Measurements from ENCODE around the gene SIPA1L3.

Gene SIPA1L3

DNA sequence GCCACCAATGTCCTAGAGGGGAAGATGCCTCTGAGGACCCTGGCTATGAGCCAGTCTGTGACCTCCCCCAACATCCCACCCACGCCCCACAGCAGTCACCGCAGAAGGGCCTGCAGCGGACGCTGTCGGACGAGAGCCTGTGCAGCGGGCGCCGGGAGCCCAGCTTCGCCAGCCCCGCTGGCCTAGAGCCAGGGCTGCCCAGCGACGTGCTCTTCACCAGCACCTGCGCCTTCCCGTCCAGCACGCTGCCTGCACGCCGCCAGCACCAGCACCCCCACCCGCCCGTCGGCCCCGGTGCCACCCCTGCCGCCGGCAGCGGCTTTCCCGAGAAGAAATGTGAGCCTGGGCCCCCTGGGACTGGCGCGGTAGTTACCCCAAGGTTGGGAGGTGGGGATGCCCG lies 286.4 kb downstream of the SIPA1L3 start:
- DNase-seq (ENCODE audit: low read depth in 2 of 2), result no peak

DNA sequence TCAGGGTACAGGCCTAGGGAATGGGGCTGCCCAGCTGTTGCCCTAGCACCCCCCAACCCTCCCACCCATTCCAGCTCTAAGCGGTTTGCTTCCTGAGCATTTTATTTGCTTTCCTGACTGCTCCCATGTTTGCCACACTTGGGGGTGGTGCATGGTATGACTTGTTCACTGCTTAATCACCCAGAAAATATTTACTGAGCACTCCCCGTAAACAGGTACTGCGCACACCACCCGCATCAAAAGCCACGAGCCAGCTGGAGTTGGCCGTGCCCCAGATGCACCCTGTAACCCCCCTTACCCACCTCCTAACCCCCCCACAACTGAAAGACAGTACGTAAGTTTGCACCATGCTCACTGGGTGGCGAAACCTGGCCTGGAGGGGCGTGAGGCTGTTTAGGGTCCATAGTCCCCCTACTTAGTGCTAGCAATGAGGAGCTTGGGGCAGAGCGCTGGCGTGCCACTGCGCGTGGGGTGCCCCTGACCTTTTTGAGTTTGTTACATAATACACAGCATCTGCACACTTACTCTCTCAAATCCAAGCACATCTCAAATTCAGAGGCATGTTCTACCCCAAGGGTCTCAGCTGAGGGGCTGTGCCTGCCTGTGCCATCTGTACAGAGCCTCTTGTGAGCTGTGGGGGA lies 287.2 kb downstream of the SIPA1L3 start:
- DNase-seq (ENCODE audit: low read depth in 2 of 2), result no peak

DNA sequence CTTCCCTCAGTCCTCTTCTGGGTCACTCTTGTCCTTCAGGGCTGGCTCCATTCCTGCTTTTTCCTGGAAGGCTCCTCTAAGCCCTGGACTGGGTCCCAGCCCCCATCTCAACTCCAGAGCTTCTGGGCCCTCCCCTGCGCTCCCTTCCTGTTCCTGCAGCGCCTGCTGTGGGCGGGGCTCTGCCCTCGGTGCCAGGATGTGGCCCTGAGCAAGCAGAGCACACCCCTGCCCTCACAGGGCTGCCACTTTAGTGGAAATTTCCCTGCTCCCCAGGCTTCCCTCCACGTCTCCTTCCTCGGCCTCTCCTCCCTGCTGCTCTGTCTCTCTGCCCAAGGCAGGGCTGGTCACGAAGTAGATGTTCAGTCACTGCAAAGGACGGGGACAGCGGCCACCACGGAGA lies 288.2 kb downstream of the SIPA1L3 start:
- no peak for DNase-seq (ENCODE audit: low read depth in 2 of 2)

DNA sequence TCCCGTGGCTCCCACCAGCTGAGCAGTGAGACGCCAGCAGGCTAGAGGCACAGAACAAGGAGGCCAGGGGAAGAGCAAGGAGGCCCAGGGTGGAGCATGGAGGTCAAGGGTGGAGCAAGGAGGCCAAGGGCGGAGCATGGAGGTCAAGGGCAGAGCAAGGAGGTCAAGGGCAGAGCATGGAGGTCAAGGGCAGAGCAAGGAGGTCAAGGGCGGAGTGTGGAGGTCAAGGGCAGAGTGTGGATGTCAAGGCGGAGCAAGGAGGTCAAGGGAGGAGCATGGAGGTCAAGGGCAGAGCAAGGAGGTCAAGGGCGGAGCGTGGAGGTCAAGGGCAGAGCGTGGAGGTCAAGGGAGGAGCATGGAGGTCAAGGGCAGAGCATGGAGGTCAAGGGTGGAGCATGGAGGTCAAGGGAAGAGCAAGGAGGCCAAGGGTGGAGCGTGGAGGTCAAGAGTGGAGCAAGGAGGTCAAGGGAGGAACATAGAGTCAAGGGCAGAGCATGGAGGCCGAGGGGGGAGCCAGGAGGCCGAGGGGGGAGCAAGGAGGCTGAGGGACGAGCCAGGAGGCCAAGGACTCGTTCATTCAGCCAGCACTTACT lies 289.3 kb downstream of the SIPA1L3 start:
- DNase-seq (ENCODE audit: low read depth in 2 of 2), result no peak

DNA sequence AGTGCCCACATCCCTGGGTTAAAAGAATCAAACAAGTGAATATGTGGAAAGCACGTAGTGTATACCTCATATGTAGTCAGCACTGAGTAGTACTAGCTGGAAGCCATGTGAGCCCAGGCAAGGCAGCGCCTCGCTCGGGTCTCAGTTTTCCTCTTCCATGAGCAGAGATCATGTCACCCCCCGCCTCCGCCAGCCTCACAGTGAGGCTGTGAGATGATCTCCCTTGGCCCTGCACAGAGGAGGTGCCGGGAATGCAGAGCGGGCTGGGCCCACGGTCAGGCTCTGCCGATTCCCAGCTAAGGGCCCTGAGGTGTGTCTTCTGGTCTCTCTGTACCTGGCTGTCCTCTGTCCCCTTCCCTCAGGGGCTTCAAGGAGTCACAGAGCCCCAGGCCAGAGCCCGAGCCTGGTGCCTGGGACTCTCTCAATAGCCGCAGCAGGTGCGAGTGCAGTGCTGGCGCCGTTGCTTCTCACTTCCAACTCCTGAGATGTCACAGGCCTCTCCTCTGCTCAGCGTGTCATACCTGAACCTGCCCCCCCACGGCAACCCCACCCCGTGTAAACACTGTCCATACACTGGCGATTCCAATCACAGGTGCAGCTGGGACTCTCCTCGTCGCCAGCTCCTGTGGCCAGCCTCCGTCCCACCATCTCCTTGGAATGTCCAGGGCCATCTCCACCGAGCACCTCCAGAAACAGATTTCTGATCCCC lies 290.1 kb downstream of the SIPA1L3 start:
- no peak for DNase-seq (ENCODE audit: low read depth in 2 of 2)

DNA sequence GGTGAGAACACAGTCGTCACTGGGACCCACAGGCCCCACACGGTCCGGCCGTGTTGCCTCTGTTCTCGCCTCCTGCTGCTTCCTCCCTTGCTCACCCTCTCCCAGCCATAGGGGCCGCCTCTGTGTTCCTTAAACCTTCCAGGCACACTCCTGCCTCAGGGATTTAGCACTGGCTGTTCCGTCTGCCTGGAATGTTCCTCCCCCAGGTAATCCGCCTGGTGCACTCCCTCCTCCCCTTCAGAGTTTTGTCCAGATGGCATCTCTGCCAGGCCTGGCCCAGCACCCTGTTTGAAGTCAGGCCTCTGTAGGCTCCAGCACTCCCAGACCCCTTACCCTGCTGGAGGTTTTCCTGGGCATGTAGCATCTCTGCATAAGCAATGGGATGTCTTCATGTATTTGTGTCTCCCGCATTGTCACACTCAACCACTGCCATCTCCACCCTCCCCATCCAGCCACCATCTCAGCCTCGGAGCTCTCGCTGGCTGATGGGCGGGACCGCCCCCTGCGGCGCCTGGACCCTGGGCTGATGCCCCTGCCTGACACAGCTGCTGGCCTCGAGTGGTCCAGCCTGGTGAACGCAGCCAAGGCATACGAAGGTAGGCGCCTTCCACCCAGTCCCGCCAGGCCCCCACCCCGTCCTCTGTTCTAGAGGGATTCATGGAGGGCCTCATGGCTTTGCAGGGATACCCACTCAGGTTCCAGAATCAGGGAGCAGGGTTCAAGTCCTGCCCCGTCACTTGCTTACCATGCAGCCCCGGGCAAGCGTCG lies 291.1 kb downstream of the SIPA1L3 start:
- no peak for DNase-seq (ENCODE audit: low read depth in 2 of 2)

DNA sequence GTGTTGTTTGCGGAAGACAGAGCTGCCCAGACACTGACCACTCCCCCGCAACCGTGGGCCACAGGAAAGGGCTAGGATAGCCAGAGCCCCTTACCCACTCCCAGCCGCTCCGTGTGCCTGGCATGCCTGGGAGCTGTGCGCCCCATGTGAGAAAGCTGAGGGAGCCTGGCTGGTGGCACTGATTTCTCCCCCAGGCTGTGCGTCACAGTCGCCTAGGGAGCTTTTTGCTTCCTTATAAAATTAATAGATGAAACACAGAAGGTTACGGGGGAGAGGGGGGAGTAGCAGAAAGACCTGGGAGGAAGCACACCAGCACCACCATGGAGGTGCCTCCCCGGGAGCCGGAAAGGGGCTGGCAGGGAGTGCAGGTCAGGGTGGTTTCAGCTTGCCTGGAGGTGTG lies 292.3 kb downstream of the SIPA1L3 start:
- no peak for DNase-seq (ENCODE audit: low read depth in 2 of 2)

DNA sequence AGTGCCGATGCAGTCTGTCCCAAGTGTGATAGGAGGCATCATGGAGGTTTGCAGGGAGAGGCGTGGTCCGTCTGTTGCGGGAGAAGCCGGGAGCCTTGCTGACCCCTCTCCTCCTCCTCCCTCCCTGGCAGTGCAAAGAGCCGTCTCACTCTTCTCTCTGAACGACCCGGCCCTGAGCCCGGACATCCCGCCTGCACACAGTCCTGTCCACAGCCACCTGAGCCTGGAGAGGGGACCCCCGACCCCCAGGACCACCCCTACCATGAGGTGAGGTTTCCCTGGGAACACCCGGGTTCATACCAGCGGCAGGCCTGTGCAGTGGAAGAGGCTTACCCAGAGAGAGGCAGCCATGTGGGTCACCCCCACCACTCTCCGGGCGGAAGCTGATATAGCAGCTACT lies 294.7 kb downstream of the SIPA1L3 start:
- DNase-seq (ENCODE audit: low read depth in 2 of 2), result no peak

DNA sequence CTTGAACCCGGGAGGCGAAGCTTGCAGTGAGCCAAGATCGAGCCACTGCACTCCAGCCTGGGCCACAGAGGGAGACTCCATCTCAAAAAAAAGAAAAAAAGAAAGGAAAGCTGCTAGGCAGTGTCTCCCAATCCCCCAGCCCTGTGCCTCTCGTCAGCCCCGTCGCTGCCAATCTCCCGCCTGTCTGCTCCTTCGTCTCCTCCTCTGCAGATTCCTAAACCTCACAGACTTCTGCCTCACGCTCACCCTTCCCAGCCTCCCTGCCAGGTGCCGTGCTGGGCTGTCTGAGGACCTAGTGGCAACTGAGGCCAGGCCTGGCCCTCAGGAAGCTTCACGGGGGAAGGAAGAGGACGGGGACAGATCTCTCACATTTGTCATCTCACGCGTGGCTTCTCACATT lies 295.5 kb downstream of the SIPA1L3 start:
- no peak for DNase-seq (ENCODE audit: low read depth in 2 of 2)

DNA sequence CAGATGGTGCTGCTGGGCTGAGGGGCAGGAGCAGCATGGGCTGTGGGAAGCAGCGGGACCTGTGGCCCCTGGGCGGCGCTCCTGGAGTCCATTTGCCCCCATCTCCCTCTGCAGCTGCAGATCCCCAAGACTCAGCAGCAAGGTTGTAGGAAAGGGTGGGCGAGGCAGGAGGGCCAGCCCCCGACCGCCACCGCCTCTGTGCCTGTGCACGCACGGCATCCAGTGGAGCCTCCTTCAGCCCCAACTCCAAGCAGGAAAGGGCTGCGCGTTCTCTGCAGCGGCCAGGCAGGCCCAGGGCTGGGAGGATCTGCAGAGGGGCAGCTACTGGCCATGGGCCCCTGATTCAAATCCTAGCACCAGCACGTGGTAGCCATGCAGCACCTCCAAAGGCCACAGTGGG lies 296.2 kb downstream of the SIPA1L3 start:
- DNase-seq (ENCODE audit: low read depth in 2 of 2), result no peak

DNA sequence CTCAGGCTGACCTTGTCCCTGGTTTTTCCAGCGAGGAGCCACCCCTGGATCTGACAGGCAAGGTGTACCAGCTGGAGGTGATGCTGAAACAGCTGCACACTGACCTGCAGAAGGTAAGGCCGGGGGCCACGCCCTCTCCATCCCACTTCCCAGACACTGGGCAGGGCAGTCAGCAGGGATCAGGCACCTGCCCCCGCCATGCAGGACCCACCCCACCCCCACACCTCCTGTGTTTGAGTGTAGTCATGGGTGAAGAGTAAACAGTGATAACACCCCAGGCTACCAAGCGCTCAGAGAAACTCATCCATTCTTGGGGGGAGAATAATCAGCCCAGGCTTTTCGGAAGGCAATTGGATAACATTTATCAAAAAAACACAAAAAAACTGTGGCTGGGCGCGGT lies 297.1 kb downstream of the SIPA1L3 start:
- no peak for DNase-seq (ENCODE audit: low read depth in 2 of 2)

DNA sequence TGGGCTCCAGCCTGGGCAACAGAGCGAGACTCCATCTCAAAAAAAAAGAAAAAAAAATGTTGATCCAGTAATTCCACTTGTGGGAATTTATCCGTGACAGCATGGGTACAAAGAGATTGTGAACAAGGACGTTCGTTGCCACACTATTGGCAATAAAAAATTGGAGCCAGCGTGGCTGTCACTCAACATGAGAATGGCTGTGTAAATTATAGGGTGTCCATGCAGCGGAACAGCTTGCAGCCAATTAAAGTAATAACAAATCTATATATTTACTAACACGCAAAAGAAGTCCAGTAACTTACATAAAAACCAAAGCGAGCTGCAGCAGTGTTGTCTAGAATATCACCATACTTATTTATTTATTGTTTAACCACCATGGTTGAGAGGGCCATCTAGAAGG lies 297.7 kb downstream of the SIPA1L3 start:
- no peak for DNase-seq (ENCODE audit: low read depth in 2 of 2)

DNA sequence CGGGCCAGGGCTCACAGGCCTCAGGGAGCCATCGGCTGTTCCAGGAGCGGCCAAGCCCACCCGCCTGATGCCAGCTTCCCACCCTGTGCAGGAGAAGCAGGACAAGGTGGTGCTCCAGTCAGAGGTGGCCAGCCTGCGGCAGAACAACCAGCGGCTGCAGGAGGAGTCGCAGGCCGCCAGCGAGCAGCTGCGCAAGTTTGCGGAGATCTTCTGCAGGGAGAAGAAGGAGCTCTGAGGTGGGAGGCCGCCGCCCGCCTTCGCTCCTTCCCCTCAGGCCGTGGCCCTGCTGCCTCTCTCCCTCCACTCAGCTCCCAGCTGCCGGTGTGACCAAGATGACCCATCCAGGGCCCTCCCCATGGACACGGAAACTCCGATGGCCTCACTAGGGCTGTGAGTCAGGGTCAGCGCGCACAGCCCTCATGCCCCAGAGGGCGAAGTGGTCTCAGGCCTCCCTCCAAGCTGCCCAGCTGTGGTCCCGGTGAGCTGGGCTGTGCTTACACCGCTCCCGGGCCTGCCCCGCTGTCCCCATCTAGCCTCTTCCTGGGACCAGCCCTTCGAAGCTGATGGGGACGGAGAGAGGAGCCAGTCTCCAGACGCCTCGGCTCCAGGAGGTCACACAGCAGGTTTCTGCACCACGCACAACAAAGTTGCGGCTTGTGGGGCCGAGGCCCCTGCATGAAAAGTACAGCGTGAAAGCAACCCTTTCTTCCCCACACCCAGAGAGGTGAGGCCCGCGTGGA lies 299.2 kb downstream of the SIPA1L3 start:
- no peak for DNase-seq (ENCODE audit: low read depth in 2 of 2)

DNA sequence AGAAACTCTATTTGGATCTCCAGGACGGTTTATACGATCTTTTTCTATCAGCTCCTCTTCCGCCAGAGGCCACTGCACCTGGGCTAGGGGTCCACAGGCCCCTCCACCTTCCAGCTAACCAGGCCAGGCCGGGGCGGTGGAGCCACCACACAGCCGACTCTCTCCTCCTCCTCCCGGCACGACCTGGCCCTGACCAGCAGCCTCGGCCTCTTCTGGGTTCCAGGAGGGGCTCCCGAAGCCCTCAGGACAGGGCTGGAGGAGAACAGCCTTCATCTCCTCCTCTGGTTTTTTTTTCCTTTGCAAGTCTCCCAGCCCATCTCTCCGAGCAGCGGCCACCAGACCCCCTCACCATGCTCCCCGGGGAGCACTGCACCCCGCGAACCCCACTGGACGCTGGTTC lies 299.9 kb downstream of the SIPA1L3 start:
- DNase-seq (ENCODE audit: low read depth in 2 of 2), result no peak

DNA sequence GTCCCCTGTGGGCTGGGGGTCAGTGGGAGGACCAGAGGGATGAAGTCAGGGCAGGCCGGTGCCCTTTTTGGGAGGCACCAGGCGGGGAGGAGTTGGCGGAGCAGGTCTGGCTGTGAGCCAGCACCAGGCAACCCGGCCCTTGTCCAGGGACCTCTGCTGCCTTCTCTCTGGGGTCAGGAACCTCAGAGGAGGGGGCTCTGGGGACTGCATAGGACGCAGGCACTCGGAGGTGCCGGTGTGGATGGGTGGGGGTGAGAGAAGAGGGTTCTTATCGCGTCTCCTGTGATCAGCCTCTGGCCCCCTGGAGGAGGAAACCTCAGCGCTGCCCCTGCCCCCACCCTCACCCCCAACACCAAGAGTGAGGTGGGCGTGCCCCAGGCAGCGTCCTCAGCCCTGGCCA lies 300.5 kb downstream of the SIPA1L3 start:
- DNase-seq (ENCODE audit: low read depth in 2 of 2), result no peak

DNA sequence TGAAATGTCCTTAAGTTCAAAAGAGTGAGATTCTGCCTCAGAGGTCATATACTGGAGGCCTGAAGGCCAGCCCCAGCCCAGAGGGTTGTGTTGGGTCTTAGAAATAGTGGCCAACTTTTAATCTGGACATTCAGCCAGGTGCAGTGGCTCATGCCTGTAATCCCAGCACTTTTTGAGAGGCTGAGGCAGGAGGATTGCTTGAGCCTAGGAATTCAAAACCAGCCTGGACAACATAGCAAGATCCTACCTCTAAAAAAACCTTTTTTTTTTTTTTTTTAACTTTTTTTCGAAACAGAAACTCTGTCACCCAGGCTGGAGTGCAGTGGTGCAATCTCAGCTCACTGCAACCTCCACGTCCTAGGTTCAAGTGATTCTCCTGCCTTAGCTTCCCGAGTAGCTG lies 301.6 kb downstream of the SIPA1L3 start:
- DNase-seq (ENCODE audit: low read depth in 2 of 2), result no peak

DNA sequence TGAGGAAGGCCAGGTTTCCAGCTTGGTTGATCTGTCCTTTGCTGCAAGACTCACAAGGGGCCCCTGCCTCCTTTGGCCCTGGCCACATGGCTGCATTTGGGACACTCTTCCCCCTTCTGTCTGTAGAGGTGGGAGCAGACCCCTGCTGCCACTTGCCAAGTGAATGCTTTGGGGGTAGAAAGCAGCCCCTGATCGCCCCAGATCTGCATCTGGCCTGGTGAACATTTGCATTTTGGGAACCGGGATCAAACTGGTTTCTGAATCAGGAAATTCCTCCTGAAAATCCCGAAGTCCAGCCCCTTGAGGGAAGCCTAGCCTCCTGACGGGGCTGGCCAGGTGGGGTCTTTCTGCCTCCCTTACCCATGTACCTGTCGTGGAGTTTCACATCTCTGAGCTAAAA lies 302.1 kb downstream of the SIPA1L3 start:
- no peak for DNase-seq (ENCODE audit: low read depth in 2 of 2)

DNA sequence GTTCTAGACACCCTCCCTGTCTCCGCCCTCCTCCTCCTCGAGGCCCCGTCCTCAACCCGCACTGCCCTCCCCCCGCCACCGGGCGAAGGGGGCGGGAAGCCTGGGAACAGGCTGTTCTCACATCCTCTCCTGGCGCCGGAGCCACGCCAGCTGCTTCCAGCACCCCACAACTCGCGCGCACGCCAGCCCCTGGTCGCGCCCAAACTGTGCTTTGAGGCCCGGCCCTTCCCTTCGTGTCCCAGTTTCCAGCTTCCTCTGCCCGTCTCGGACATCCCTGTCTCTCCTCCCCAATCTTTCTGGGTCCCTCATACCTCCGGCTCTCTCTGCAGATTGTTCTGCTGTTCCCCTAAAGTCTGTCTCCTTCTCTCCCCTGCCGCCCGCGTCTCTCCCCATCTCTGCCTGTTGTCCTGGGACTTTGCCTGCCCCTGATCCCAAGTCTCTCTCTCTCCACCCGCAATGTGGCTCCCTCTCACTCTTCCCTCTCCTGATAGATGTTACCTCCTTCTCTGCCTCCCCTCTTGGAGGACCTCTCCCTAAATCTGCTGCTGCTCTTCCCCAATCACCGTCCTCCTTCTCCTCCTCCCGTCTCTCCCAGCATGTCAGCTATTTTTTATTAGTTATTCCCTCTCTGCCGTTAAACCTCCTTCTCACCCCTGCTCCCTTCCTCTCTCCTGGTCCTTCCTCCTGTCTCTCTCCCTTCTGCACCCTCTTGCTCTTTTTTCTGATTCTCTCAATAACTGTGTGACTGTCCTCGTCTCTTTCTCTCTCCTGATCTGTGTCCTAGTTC lies 302.9 kb downstream of the SIPA1L3 start:
- no peak for DNase-seq (ENCODE audit: low read depth in 2 of 2)

DNA sequence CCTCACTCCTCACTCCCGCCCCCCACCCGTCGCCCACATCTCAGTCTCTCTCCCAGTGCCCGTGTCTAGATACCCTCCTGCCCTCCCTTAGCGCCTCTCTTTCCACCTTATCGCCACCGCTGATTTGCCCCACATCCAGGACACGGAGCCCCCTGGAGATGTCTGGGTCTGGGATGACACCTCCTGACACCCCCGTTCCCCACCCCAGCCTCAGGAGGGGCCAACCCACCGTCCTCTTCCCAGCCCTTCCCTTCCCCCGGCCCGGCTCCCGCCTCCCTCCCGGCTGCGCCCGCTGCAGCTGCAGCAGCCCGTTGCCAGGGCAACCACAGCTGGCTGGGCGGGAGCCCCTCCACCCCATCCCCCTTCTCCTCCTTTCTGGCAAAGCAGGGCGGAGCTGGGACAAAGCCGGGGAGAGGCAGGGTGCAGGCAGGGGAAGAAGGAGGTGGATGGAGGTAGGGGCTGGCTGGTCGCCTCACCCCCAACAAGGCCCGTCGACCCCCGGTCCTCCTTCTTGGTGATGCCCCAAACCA lies 303.5 kb downstream of the SIPA1L3 start:
- DNase-seq (ENCODE audit: low read depth in 2 of 2), result no peak

DNA sequence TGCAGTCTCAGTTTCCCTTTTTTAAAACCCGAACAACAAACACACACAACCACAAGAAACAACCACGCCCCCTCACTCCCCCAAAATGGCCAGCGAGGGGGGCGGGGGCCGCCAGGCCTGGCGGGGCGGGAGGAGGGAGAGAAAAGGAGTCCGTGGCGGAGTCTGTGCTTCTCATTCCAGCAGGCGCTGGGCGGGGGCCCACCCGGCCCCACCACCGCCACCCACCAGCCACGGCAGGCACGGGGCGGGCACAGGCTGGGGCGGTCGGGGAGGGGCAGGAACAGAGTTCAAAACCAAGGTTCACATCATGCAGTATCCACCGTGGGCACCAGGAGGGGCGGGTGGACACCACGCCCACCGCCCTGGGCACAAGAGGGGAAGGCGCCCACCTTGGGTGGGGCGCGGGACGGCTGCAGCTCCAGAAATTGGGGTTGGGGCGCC lies 304.2 kb downstream of the SIPA1L3 start:
- DNase-seq (ENCODE audit: low read depth in 2 of 2), result no peak

DNA sequence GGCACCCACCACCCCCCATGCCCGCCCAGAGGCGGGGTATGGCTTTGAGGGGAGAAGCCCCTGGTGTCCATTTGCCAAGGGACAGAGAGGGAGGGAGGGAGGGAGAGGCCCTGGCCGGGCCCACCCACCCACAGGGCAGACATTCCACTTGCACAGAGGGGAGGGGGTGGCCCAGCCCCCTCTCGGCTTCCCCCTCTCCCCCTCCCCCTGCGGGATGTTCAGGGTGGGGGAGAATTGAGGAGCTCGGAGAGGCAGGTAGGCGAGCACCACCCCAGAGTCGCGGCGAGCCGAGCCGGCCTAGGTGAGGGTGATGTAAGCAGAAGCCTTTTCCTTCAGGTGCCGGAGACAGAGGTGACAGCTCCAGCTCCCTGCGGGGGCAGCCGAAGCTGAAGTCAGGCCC lies 304.8 kb downstream of the SIPA1L3 start:
- no peak for DNase-seq (ENCODE audit: low read depth in 2 of 2)
